Neural progenitor cell (in vitro differentiated cells): ENCODE measurements around the gene AGPAT1. TPM values are rescaled to one million over a fixed set of nuclear protein-coding genes. Genes with fewer than 3 reads are reported as not detected.

ENCODE experiments used
- DNase-seq: peaks from one replicate; pipeline ENCODE4 v3.0.0-alpha.2; 2016; ENCODE audit warnings: low spot score
- H2AFZ ChIP-seq: fragments of 200-600 bp; sonication (generic); replicated peaks from 2 replicates; pipeline ENCODE4 v1.6.1; 2016; ENCODE audit warnings: antibody characterized with exemption
- H3F3A ChIP-seq: fragments of 200-600 bp; sonication (generic); 2 replicates; pipeline ENCODE4 v1.6.1; 2016; ENCODE audit warnings: antibody characterized with exemption, low read depth
- H3K27ac ChIP-seq: fragments of 200-600 bp; sonication (generic); 2 replicates; pipeline ENCODE4 v1.5.1; 2016; ENCODE audit warnings: mild to moderate bottlenecking
- H3K27me3 ChIP-seq: fragments of 200-600 bp; sonication (generic); 2 replicates; pipeline ENCODE4 v1.6.1; 2016; ENCODE audit warnings: mild to moderate bottlenecking, moderate library complexity
- H3K36me3 ChIP-seq: fragments of 200-600 bp; sonication (generic); 2 replicates; pipeline ENCODE4 v1.5.1; 2016
- H3K4me1 ChIP-seq: fragments of 200-600 bp; sonication (generic); 2 replicates; pipeline ENCODE4 v1.6.1; 2016; ENCODE audit warnings: mixed run types
- H3K4me2 ChIP-seq: fragments of 200-600 bp; sonication (generic); 2 replicates; pipeline ENCODE4 v1.6.1; 2016
- H3K4me3 ChIP-seq: fragments of 200-600 bp; sonication (generic); 2 replicates; pipeline ENCODE4 v1.5.1; 2016
- H3K79me2 ChIP-seq: fragments of 200-600 bp; sonication (generic); 2 replicates; pipeline ENCODE4 v1.6.1; 2016; ENCODE audit warnings: low read depth
- H3K9ac ChIP-seq: fragments of 200-600 bp; sonication (generic); 2 replicates; pipeline ENCODE4 v1.6.1; 2016
- H3K9me3 ChIP-seq: fragments of 200-600 bp; sonication (generic); 2 replicates; pipeline ENCODE4 v1.5.1; 2016; ENCODE audit warnings: low read depth
- H4K20me1 ChIP-seq: fragments of 200-600 bp; sonication (generic); 2 replicates; pipeline ENCODE4 v1.6.1; 2016; ENCODE audit warnings: low read depth
- H3K27ac Mint-ChIP-seq: 3 replicates; pipeline ENCODE4 v1.8.0; 2021; ENCODE audit warnings: mixed read lengths
- H3K27me3 Mint-ChIP-seq: 2 replicates; pipeline ENCODE4 v1.8.0; 2022; ENCODE audit warnings: low read depth, mild to moderate bottlenecking, inconsistent platforms, moderate library complexity, mixed read lengths; ENCODE audit not compliant: insufficient read depth
- H3K36me3 Mint-ChIP-seq: 3 replicates; pipeline ENCODE4 v1.8.0; 2021; ENCODE audit warnings: mixed read lengths
- H3K4me1 Mint-ChIP-seq: 3 replicates; pipeline ENCODE4 v1.8.0; 2021; ENCODE audit warnings: mixed read lengths
- H3K4me3 Mint-ChIP-seq: 3 replicates; pipeline ENCODE4 v1.8.0; 2021; ENCODE audit warnings: mild to moderate bottlenecking, moderate library complexity, mixed read lengths
- H3K9me3 Mint-ChIP-seq: 3 replicates; pipeline ENCODE4 v1.8.0; 2020; ENCODE audit warnings: mixed read lengths
- EZH2 ChIP-seq: fragments of 200-600 bp; sonication (generic); IDR thresholded peaks from 2 replicates; pipeline ENCODE4 v1.6.1; 2017; ENCODE audit warnings: antibody characterized with exemption, mild to moderate bottlenecking, moderate library complexity
- EZH2phosphoT487 ChIP-seq: fragments of 200-600 bp; sonication (generic); IDR thresholded peaks from 2 replicates; pipeline ENCODE4 v1.6.1; 2017; ENCODE audit warnings: antibody characterized with exemption
- total RNA-seq: library from RNA; depleted of rRNA; stranded (reverse); fragments of >200 nt; gene quantifications from 2 replicates; pipeline ENCODE4 v1.2.3, GENCODE V29; 2015; ENCODE audit warnings: low replicate concordance
- TF ChIP-seq, protein P1 (sequence below): fragments of 200-600 bp; sonication (generic); IDR thresholded peaks from 2 replicates; pipeline ENCODE4 v1.5.1; 2017; ENCODE audit warnings: antibody characterized with exemption, mild to moderate bottlenecking

AGPAT1 gene
- total RNA-seq, 1 donor from 2014 or later: 46.9 TPM

DNA sequence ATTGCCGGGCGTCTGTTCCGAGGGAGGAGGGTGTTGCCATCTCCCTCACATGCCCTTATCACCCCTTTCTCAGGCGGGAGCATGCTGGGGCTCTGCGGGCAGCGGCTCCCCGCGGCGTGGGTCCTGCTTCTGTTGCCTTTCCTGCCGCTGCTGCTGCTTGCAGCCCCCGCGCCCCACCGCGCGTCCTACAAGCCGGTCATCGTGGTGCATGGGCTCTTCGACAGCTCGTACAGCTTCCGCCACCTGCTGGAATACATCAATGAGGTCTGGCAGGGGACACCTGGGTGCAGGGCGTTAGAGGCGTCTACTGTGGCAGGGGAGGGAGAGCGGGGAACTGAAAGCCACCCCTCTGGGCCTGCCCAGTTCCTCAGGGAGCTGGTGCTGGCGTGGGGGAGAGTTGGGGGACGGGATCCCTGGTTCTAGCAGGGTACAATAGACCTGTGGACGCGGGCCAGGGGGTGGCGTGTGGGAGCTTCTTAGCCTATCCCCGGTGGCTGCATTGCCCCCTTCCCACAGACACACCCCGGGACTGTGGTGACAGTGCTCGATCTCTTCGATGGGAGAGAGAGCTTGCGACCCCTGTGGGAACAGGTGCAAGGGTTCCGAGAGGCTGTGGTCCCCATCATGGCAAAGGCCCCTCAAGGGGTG, 21.2 kb downstream of the AGPAT1 start:
- DNase-seq: peak; percentile 84
- TF ChIP-seq EZH2: no peak
- TF ChIP-seq, protein P1, sequence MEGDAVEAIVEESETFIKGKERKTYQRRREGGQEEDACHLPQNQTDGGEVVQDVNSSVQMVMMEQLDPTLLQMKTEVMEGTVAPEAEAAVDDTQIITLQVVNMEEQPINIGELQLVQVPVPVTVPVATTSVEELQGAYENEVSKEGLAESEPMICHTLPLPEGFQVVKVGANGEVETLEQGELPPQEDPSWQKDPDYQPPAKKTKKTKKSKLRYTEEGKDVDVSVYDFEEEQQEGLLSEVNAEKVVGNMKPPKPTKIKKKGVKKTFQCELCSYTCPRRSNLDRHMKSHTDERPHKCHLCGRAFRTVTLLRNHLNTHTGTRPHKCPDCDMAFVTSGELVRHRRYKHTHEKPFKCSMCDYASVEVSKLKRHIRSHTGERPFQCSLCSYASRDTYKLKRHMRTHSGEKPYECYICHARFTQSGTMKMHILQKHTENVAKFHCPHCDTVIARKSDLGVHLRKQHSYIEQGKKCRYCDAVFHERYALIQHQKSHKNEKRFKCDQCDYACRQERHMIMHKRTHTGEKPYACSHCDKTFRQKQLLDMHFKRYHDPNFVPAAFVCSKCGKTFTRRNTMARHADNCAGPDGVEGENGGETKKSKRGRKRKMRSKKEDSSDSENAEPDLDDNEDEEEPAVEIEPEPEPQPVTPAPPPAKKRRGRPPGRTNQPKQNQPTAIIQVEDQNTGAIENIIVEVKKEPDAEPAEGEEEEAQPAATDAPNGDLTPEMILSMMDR: peak; percentile 58

GRCh38 chr6:32153564-32154513, 22.0 kb downstream of the AGPAT1 start, which contains the start of gene PPT2:
TSS of gene PPT2 (plus strand) at chr6:32154141. CDS start at chr6:32154595, 454 bp downstream.
- Mint-ChIP-seq H3K4me1 (peaks cover 43% of the 10 kb centered on the region), H3K4me3 (peak within 1 kb of the TSS; percentile 100), H3K27me3 (peaks cover 19% of the 10 kb centered on the region), H3K27ac (peak within 1 kb of the TSS; percentile 98), H3K9me3 (no peaks in the 10 kb centered on the region), H3K36me3 (peaks cover 24% of the 10 kb centered on the region)
- Histone ChIP-seq H3K4me1 (peaks cover 18% of the 10 kb centered on the region), H3F3A (peaks cover 18% of the 10 kb centered on the region), H3K36me3 (no peaks in the 10 kb centered on the region), H3K9ac (peak within 1 kb of the TSS; percentile 35), H3K27ac (no peak within 1 kb of the TSS), H4K20me1 (peaks cover 5% of the 10 kb centered on the region), H3K27me3 (peaks cover 44% of the 10 kb centered on the region), H2AFZ (peak within 1 kb of the TSS; percentile 74), H3K79me2 (peaks cover 9% of the 10 kb centered on the region), H3K4me2 (peak within 1 kb of the TSS; percentile 86), H3K9me3 (no peaks in the 10 kb centered on the region), H3K4me3 (peak within 1 kb of the TSS; percentile 65)
- DNase-seq: peak; percentile 93
- TF ChIP-seq EZH2phosphoT487: no peak
- no peak for TF ChIP-seq EZH2
- TF ChIP-seq, protein P1: peak; percentile 43

More for the DNA sequence above, 21.2 kb downstream of the AGPAT1 start:
- no peaks in the 10 kb centered on the region for H3K36me3 ChIP-seq
- peak overlapping the region; percentile 35 for H3K9ac ChIP-seq
- H3K4me1 ChIP-seq: peaks cover 18% of the 10 kb centered on the region
- peaks cover 19% of the 10 kb centered on the region for H3K27me3 Mint-ChIP-seq
- H3K79me2 ChIP-seq: peaks cover 9% of the 10 kb centered on the region
- H4K20me1 ChIP-seq: peaks cover 5% of the 10 kb centered on the region
- peaks cover 22% of the 10 kb centered on the region for H3K36me3 Mint-ChIP-seq
- peak overlapping the region; percentile 100 for H3K4me3 Mint-ChIP-seq
- peak overlapping the region; percentile 86 for H3K4me2 ChIP-seq
- H2AFZ ChIP-seq: no peak overlapping the region
- peak overlapping the region; percentile 65 for H3K4me3 ChIP-seq
- peaks cover 36% of the 10 kb centered on the region for H3K27me3 ChIP-seq
- H3F3A ChIP-seq: peaks cover 18% of the 10 kb centered on the region
- H3K9me3 ChIP-seq: no peaks in the 10 kb centered on the region
- peak overlapping the region; percentile 93 for H3K27ac Mint-ChIP-seq
- peaks cover 43% of the 10 kb centered on the region for H3K4me1 Mint-ChIP-seq
- no peaks in the 10 kb centered on the region for H3K9me3 Mint-ChIP-seq
- no peak overlapping the region for H3K27ac ChIP-seq

DNA sequence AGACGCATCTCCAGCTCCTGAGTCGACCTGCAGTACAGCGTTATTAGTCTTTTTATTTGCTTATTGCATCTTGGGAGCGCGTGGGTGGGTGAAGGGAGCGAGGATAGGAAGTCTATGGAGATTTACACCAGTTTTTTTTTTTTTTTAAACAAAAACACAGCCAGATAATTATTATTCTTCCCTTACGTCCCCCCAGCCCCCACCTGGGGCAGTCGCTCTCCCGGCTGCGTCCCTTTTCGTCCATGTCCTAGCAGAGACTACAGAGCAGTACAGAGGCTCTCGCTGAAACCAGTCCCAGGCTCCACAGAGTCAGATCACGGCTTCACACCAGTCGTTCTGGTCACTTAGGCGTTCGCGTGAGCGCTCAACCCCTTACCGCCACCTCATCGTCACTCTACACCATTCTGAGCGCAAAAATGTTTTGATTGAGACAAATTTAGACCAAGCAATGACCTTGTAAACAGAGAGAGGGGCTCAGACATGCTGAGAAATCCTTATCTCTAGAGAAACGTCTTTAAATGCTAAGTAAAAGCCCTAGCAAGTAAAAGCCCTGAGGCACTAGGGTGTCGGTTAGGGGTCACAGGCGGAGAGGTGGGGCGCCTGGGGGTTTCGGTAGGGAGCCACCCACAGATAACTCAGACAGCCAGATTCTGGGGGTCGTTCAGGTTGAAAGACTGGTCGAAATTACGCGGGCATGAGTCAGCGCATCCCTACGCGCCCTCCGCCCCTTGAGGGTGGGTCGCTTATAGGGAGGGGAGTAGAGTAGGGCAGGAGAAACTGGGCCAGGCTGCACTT, 22.9 kb downstream of the AGPAT1 start:
- Histone ChIP-seq H3K27ac (no peak overlapping the region), H3F3A (peaks cover 18% of the 10 kb centered on the region), H3K4me3 (peak overlapping the region; percentile 65), H3K79me2 (peaks cover 9% of the 10 kb centered on the region), H3K9me3 (no peaks in the 10 kb centered on the region), H3K9ac (no peak overlapping the region), H4K20me1 (peaks cover 5% of the 10 kb centered on the region), H3K4me2 (peak overlapping the region; percentile 86), H3K27me3 (peaks cover 53% of the 10 kb centered on the region), H3K4me1 (peaks cover 18% of the 10 kb centered on the region), H3K36me3 (no peaks in the 10 kb centered on the region), H2AFZ (peak overlapping the region; percentile 74)
- Mint-ChIP-seq H3K27me3 (peaks cover 19% of the 10 kb centered on the region), H3K4me1 (peaks cover 43% of the 10 kb centered on the region), H3K4me3 (peak overlapping the region; percentile 100), H3K9me3 (no peaks in the 10 kb centered on the region), H3K36me3 (peaks cover 26% of the 10 kb centered on the region), H3K27ac (peak overlapping the region; percentile 98)
- DNase-seq: peak; percentile 70
- TF ChIP-seq EZH2: peak; percentile 10
- TF ChIP-seq, protein P1: no peak
- TF ChIP-seq EZH2phosphoT487: no peak
